ENCODE measurements around the gene DBNDD1. TPM values are rescaled to one million over a fixed set of nuclear protein-coding genes. Genes with fewer than 3 reads are reported as not detected.

DBNDD1 gene
- total RNA-seq, 6 experiments from 2014 or later, result 2.6 to 17.5 (median 7.6) TPM

DNA sequence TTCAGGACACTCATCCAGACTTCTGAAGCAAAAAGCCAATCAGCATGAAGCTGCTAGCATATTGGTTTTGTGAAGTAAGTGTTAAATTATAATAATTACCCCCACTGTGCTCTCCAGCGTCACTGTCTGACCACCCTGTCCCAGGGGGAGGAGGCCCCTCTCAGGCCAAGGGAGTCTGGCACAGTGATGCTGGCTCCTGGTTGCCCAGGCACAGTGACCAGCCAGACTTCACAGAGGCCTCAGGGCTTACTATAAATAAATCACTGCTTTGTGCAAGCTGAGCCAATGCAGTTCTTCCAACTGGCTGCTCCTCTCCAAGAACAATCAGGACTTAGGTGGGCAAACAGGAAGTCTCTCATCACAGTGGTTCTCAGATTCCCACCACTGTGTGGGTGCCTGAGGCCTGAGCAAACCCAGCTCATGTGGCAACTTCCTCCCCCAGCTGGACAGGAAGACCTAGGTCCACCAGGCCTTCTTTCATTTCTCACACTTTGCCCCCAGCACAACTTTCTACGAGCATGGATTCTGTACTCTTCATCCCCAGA, 1.7 kb upstream of the DBNDD1 start:
- WGBS (ENCODE audit: insufficient coverage, low coverage, low lambda C conversion rate, missing lambda C conversion rate), result 55% methylated on average over 2 of the region's 2 CpGs
- Histone ChIP-seq H3K27me3 (no peaks in the 10 kb centered on the region), H3K4me1 (peaks cover 0 to 10% (median 3%) of the 10 kb centered on the region in 4 donors), H3K27ac (peak overlapping the region in 2 of 3 donors; percentile 6 to 50), H3K9me3 (no peaks in the 10 kb centered on the region), H3K4me3 (no peak overlapping the region), H3K36me3 (no peaks in the 10 kb centered on the region)
- ATAC-seq (no peak), DNase-seq (no peak)
- intact Hi-C loops (cut with DNase I), result no loop called here
- TF ChIP-seq POLR2A (IDR thresholded peaks at IDR 0.05), result no peak
- TF ChIP-seq, protein P1, sequence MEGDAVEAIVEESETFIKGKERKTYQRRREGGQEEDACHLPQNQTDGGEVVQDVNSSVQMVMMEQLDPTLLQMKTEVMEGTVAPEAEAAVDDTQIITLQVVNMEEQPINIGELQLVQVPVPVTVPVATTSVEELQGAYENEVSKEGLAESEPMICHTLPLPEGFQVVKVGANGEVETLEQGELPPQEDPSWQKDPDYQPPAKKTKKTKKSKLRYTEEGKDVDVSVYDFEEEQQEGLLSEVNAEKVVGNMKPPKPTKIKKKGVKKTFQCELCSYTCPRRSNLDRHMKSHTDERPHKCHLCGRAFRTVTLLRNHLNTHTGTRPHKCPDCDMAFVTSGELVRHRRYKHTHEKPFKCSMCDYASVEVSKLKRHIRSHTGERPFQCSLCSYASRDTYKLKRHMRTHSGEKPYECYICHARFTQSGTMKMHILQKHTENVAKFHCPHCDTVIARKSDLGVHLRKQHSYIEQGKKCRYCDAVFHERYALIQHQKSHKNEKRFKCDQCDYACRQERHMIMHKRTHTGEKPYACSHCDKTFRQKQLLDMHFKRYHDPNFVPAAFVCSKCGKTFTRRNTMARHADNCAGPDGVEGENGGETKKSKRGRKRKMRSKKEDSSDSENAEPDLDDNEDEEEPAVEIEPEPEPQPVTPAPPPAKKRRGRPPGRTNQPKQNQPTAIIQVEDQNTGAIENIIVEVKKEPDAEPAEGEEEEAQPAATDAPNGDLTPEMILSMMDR (IDR thresholded peaks at IDR 0.05), result no peak

DNA sequence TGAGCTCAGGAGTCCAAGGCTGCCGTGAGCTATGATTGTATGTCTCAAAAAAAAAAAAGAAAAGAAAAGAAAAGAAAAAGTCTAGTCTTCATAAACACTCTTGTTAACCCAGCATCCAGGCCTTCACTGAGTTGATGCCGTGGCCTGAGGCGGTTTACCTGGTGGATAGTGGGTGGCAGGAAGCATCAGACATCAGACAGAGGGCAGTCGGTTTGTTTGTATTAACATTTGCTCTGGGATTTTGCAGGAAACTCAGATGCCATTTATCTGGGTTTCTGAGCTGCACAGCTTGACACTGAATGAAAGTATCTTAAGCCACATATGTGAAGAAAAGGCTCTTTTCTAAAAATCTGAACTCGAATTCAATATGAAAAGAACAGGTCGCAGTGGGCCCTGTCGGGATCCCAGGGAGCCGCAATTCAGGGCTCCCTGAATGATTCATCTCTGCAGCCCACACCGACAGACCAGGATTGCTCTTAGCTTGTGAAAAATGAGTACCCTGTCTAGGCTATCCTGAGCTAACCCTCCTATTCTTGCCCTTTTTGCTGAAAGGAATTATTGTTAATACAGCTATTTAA, 1.1 kb upstream of the DBNDD1 start:
- ATAC-seq, result no peak
- DNase-seq, result no peak
- intact Hi-C loops (cut with DNase I), result no loop called here
- TF ChIP-seq, protein P1 (IDR thresholded peaks at IDR 0.05), result no peak
- no peak for TF ChIP-seq POLR2A (IDR thresholded peaks at IDR 0.05)
- Histone ChIP-seq H3K4me1 (peaks cover 0 to 10% (median 3%) of the 10 kb centered on the region in 4 donors), H3K9me3 (no peaks in the 10 kb centered on the region), H3K27me3 (no peaks in the 10 kb centered on the region), H3K27ac (peak overlapping the region in 2 of 3 donors; percentile 6 to 50), H3K36me3 (no peaks in the 10 kb centered on the region), H3K4me3 (peak overlapping the region in 1 of 3 donors; percentile 64)
- 35% methylated on average over 5 of the region's 9 CpGs for WGBS (ENCODE audit: insufficient coverage, low coverage, low lambda C conversion rate, missing lambda C conversion rate)

DNA sequence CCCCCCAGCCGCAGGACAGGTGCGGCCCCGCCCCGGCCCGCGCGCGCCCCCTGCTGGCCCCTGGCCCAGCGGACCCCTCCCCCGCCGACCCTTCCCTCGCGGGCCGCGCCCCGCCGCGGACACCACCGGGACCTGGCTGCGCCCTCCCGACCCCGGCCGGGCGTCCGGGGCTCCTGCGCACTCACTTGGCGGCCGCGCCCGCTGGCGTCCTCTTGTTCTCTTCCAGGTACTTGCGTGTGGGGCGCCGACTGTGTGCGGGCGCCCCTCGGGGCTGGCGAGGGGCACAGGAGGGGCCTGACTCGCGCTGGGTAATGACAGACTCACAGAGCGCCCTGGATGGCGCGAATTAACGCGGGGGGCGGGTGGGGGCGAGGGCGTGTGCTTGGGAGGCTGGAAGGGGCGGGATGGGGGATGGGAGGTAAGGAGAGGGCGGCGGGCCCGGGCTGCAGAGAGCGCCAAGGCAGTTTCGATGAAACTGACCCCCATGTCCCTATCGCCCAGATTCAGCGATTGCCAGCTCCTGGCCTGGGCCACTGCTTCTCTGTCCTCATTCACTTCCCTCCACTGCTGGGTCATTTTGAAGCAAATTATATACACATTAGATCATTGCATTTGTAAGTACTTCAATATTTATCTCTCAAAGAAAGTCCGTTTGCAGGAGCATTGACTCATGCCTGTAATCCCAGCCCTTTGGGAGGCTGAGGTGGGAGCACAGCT, 445 bp upstream of the DBNDD1 start:
- peak overlapping the region in 2 of 3 donors; percentile 50 to 65 for H3K27ac ChIP-seq
- intact Hi-C loops (cut with DNase I), result no loop called here

DNA sequence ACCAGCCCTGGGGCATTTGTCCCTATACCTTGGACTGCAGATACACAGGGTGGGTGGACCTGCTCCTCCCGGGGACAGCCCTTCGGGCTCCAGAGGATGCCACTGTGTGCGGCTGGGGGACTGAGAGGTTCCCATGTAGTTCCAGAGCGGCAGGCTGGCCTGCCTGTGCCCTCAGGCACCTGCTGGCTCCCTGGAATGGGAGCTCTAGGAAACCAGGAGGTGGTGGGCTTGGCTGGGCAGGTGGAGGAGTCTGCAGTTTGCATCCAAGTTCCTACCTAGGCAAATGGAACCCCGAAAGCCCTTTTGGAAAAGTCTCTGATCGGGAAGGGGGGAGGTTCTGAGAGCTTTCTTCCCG, 982 bp downstream of the DBNDD1 start:
- WGBS (ENCODE audit: insufficient coverage, low coverage, low lambda C conversion rate, missing lambda C conversion rate), result 56% methylated on average over 5 of the region's 7 CpGs
- peak overlapping the region in 2 of 3 donors; percentile 54 to 64 for H3K4me3 ChIP-seq

More for the DNA sequence above, 445 bp upstream of the DBNDD1 start:
- DNase-seq (peak in 1 of 3 donors; percentile 58), ATAC-seq (peak; percentile 33 to 49 (median 40))
- Histone ChIP-seq H3K4me3 (peak overlapping the region; percentile 56 to 64 (median 56)), H3K36me3 (no peaks in the 10 kb centered on the region), H3K4me1 (peaks cover 0 to 10% (median 3%) of the 10 kb centered on the region in 4 donors), H3K27me3 (no peaks in the 10 kb centered on the region), H3K9me3 (no peaks in the 10 kb centered on the region)
- TF ChIP-seq, protein P1 (IDR thresholded peaks at IDR 0.05), result peak; percentile 6 to 54 (median 26)
- no peak for TF ChIP-seq POLR2A (IDR thresholded peaks at IDR 0.05)
- WGBS (ENCODE audit: insufficient coverage, low coverage, low lambda C conversion rate, missing lambda C conversion rate), result under 1% methylated on average over 9 of the region's 57 CpGs

More for the DNA sequence above, 982 bp downstream of the DBNDD1 start:
- intact Hi-C loops (cut with DNase I), result no loop called here
- TF ChIP-seq POLR2A (IDR thresholded peaks at IDR 0.05), result no peak
- TF ChIP-seq, protein P1 (IDR thresholded peaks at IDR 0.05), result no peak
- Histone ChIP-seq H3K36me3 (no peaks in the 10 kb centered on the region), H3K27ac (no peak overlapping the region), H3K4me1 (peaks cover 0 to 10% (median 3%) of the 10 kb centered on the region in 4 donors), H3K27me3 (no peaks in the 10 kb centered on the region), H3K9me3 (no peaks in the 10 kb centered on the region)
- ATAC-seq, result no peak
- DNase-seq, result no peak
